Forelimb muscle (tissue), 1 donor: ENCODE measurements around the gene ADAMTS4. TPM values are rescaled to one million over a fixed set of nuclear protein-coding genes. Genes with fewer than 3 reads are reported as not detected.

Experiments used
- DNase-seq: peaks from one replicate; pipeline ENCODE4 v3.0.0-alpha.2; 2013; ENCODE audit warnings: low read depth
- polyA plus RNA-seq: library from polyadenylated mRNA; unstranded; fragments of 120-200 nt; gene quantifications from one replicate; pipeline ENCODE4 v1.2.1, GENCODE V29; 2013; ENCODE audit not compliant: insufficient read length

The ADAMTS4 gene
- polyA plus RNA-seq, 1 donor = 11.8 TPM

- DNase-seq = no peak
Measured at GRCh38 chr1:161220002-161220401, 21.1 kb upstream of the ADAMTS4 start.

GRCh38 chr1:161219078-161219892 is 20.4 kb upstream of the ADAMTS4 start:
- DNase-seq = no peak

- DNase-seq = no peak
Measured at GRCh38 chr1:161218301-161219077, 19.6 kb upstream of the ADAMTS4 start.

GRCh38 chr1:161217831-161218230 is 19.0 kb upstream of the ADAMTS4 start:
- DNase-seq = no peak

GRCh38 chr1:161216945-161217712 is 18.3 kb upstream of the ADAMTS4 start:
- DNase-seq = no peak

GRCh38 chr1:161215076-161215475 is 16.2 kb upstream of the ADAMTS4 start, which contains the start of gene FCER1G:
Gene FCER1G, plus strand, starts transcription at chr1:161215295. Its CDS starts 27 bp downstream, at chr1:161215322.
- no peak for DNase-seq

GRCh38 chr1:161214369-161214768 is 15.5 kb upstream of the ADAMTS4 start:
- no peak for DNase-seq

- DNase-seq = no peak
Measured at GRCh38 chr1:161209790-161210409, 11.0 kb upstream of the ADAMTS4 start.

GRCh38 chr1:161207173-161207572 is 8.3 kb upstream of the ADAMTS4 start:
- DNase-seq = no peak

GRCh38 chr1:161206411-161207140 is 7.7 kb upstream of the ADAMTS4 start:
- no peak for DNase-seq

- peak; percentile 99 for DNase-seq
Measured at GRCh38 chr1:161201836-161202712, 3.2 kb upstream of the ADAMTS4 start, which contains the start of gene NDUFS2. Gene NDUFS2, plus strand, starts transcription at chr1:161202367. Its CDS starts 19 bp downstream, at chr1:161202386.

GRCh38 chr1:161200992-161201835 is 2.4 kb upstream of the ADAMTS4 start:
- DNase-seq = no peak

- no peak for DNase-seq
Measured at GRCh38 chr1:161200421-161200991, 1.7 kb upstream of the ADAMTS4 start.

GRCh38 chr1:161199506-161200139 is 769 bp upstream of the ADAMTS4 start:
- no peak for DNase-seq

GRCh38 chr1:161198194-161198896 is 509 bp downstream of the ADAMTS4 start:
- DNase-seq = no peak

- DNase-seq = no peak
Measured at GRCh38 chr1:161197560-161198193, 1.2 kb downstream of the ADAMTS4 start.
